HG02763 (cell line): ENCODE results near the gene TANC2.

Experiments
- ATAC-seq: cut with Tn5 transposase; IDR thresholded peaks from one replicate; pipeline ENCODE4 v1.9.1; 2021; ENCODE audit warnings: mild to moderate bottlenecking, moderate library complexity; ENCODE audit not compliant: unreplicated experiment

Gene TANC2

DNA sequence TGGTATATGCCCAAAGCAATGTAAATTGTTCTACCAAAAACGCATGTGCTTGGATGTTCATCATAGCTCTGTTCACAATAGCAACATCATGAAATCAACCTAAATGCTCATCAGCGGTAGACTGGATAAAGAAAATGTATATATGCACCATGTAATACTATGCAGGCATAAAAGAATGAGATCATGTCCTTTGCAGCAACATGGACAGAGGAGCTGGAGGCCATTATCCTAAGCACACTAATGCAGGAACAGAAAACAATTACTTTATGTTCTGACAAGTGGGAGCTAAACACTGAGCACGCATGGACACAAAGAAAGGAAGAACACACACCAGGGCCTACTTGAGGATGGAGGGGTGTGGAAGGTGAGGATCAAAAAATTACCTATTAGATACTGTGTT lies 33.7 kb downstream of the TANC2 start:
- ATAC-seq: no peak

DNA sequence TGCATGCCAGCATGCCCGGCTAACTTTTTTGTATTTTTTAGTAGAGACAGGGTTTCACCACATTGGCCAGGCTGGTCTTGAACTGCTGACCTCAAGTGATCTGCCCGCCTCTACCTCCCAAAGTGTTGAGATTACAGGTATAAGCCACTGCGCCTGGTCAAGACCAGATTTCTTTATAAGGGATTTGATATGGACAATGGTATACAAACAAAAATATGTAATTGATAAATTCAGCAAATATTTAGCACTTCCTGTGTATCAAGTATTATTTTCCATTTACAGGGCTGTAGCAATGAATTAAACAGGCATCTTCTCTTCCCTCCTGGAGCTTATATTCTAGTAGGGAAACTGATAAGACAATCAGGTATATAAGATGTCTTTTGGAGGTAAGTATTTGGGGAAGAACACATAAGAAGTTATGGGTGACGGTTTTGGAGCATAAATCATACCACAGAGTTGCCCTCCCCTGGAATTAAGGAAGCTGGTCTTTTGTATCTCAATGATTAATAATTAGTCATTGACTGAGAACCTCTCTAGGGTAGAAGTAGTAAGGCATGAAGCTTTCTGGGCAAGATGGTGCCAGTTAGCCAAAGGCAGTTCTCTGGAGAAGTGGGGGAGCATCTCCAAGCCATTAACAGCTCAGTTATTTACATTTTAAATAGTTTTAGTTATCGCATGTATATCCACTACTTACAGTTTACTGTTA lies 35.8 kb downstream of the TANC2 start:
- no peak for ATAC-seq

DNA sequence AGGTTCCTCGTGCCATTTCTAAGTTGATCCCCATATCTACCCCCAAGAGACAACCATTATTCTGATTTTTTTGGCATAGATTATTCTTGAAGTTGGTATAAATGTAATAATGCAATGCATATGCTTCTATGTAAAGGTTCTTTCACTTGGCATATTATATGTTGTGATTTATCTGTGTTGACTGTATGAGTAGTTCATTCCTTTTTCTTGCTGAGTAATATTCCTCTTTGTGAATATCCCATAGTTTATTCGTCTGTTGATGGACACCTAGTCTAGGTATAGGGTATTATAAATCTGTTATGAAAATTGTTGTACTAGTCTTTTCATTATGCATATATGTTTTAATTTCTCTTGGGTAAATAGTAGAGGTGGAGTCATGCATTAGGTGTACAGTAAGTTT lies 36.6 kb downstream of the TANC2 start:
- no peak for ATAC-seq

DNA sequence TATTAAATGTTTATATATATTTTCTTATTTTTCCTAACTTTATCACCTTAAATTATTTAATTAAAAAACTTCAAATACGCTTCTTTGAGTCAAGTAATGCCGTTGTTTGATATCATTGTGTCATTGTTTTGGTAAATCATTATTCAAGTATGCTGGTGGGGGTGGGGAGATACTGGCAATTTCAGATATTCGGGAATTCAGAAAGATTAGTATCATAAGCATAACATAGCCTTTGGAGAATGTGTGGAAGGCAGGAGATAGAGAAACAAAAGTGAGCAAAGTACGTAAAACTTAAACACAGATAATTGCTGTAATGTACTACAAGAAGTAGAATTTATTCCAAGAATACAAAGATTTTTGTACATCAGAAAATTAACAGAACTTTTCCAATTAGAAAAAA lies 49.8 kb downstream of the TANC2 start:
- no peak for ATAC-seq
